GM18511 (cell line): ENCODE measurements around the gene NRARP.

Experiments used
- ATAC-seq: cut with Tn5 transposase; IDR thresholded peaks from one replicate; pipeline ENCODE4 v1.9.1; 2021; ENCODE audit warnings: mild to moderate bottlenecking, moderate library complexity; ENCODE audit not compliant: unreplicated experiment

Gene NRARP

DNA sequence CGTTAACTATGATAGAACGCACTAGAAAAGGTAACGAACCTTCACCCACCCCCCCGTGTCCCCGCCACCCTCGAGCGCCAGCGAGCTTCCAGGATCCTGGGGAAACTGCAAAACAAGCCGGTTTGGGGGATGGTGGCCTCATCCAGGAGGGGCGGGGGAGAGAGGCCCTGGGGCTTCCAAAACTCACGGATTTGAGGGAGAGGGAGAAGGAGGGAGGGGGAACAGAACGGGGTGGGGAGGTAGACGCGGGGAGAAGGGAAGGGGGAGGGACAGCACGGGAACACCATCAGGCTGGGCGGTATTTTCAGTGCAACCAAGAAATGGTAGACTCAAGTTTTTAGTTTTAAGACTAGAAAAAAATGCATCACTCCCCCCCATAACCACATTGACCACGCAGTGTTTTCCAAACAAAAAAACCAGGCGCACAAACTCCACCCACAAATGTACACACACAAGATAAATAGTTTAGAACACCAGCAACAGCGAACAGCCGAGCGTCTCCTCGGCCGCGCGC lies 1.4 kb downstream of the NRARP start:
- ATAC-seq = no peak

DNA sequence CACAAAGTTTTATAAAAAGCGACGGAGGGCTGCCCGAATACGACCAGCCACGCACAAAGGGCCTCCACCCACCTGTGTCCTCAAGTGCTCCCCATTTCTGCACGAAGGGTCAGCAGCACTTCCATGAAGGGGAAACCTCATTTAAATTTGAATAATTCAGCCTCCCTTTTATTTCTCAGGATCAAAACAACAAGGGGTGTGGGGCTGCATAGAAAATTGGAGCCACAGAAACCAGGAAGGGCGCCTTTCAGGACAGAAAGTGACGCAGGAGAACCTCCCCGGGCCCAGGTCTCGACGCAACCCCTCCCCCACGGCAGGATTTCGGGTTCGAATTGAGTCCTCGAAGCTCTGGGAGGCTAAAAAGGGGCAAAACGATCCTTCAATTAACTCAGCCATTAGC lies 2.1 kb downstream of the NRARP start:
- ATAC-seq = no peak

DNA sequence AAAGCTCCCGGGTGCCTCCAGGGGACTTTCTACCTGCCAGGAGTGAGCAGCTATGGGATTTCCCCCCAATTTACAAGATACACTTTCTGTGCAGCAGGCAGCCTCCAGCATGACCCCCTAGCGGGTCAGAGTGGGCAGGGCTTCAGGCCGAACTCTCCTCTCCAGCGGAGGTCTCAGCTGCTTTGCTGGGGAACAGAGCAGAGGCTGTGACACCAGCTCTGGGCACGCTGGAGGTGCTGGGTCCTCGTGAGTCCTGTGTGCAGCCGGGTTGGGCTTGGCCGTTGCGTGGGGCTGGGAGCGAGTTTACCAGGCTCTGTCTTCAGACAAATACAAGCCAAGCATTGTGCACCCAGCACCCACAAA lies 2.9 kb downstream of the NRARP start:
- ATAC-seq = no peak

DNA sequence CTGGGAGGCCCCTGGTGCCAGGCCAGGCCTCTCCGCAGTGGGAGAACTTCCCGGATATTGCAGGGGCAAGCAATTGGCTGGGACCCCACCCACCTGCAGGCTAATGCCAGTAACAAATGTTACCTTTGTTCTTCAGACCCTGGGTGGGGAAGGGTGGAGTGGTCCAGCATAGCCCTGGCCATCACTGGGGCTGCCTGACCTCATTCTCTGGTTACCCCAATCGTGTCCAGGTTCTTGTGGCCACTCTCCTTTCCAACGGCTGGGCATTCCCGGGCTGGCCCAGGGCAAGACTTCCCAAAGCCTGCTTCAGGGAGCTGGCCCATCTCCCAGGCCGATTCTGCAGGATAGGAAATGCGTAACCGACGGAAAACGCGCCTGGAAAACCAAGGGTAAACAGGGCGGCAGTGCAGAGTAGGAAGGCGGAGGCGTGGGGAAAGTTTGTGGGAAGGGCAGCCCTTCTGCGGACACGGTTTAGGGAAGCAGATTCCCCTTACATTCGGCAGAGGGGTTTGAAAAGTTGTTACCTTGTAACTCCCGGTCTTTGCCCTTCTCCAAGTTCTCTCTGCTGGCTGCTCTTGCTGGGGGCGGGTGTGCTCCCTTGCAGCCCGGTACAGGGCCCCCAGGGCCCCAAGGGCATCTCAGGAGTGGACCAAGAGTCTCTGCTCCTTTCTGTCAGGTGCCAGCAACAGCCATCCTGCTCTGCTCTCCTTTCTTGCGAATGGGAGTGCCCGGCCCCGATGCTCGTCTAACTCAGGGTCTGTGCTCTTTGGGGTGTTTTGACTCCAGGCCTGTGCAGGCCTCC lies 3.5 kb downstream of the NRARP start:
- ATAC-seq = no peak

GRCh38 chr9:137297966-137298365 lies 4.1 kb downstream of the NRARP start:
- no peak for ATAC-seq

GRCh38 chr9:137296670-137297664 lies 5.1 kb downstream of the NRARP start:
- ATAC-seq = no peak

DNA sequence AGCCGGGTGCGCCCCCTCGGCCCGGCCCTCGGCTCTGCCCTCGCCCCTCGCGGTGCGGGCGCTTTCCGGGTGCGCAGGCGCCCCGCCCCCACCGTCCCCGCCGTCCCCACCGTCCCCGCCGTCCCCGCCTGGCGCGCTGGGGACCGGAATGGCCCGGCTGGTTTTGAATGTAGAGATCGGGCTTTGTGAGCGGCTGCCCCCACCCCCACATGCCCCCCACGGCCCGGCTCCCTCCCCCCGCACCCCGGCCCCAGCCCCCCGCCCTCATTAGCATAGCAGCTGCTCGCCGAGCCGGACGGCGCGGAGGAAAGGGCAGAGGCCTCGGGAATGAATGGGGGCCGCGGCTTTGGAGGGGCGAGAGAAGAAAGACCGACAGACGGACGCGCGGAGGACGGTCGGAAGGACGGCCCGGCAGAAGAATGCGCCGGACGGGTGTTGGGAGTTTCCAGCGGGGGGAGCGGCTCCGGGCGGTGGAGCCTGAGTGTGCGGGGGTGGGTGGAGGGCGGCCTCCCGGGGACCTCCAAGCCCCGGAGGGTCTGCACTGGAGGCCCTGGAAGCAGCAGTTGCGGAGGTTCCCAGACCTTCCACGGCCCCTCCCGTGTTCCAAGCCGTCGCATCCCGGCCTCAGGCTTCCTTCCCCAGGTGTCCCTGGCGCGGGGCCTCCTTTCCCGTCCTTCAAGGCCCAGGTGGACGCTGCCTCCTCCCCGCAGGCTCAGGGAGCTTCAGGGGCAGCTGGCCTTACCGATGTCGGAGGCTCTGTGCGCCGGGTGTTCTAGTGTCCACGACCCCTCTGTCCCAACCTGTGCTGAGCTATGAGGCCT lies 6.0 kb downstream of the NRARP start:
- no peak for ATAC-seq

- no peak for ATAC-seq
Measured at GRCh38 chr9:137295238-137295811, 6.7 kb downstream of the NRARP start.

DNA sequence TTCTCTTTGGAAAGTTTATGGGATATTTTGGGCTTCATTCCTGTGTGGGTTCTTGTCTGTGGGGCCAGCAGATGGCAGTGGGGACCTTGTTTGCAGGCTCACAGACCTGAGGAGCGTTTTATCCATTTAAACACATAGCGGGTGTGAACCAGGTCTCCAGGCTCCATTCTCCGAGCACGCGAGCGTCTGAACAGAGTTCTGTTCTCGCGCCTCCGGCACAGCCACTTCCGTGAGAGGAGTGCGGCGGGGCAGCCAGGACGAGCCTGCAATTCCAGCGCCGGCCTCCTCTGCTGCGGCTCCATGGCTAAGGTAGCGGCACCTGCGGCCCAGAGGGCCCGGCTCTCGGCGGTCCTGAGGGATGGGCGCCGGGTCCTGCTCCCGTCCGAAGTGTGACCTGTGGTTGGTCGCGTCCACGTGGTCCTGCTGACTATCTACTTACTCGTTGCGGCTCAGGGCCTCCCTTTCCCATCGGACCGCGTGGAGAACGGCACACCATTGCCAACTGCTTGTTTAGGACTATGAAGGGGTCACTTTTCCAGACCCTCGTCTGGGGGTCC lies 7.3 kb downstream of the NRARP start:
- no peak for ATAC-seq

DNA sequence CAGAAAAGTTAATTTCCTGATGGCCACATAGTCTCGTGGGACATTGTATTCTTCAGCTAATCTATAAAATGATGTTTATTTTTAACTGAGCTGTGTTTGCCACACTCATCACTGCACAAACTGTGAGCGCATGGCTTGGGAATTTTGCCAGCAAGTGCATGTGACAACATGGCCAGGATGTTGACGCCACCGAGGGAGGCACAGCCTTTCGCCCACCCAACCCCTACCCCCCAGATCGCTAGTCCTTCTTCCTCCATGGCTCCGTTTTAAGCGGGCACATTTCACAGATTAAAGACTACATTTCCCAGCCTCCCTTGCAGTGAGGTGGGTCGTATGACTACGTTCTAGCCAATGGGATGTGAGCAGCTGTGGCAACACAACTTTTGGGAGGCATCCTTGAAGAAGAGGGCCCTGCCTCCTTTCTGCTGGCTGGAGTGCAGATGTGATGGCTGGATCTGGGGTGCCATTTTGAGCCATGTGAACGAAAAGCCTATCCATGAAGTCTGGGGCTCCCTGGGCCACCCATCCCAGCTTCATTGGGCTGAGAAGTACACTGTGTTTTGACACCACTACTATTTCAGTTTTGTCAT lies 7.9 kb downstream of the NRARP start:
- ATAC-seq = no peak

DNA sequence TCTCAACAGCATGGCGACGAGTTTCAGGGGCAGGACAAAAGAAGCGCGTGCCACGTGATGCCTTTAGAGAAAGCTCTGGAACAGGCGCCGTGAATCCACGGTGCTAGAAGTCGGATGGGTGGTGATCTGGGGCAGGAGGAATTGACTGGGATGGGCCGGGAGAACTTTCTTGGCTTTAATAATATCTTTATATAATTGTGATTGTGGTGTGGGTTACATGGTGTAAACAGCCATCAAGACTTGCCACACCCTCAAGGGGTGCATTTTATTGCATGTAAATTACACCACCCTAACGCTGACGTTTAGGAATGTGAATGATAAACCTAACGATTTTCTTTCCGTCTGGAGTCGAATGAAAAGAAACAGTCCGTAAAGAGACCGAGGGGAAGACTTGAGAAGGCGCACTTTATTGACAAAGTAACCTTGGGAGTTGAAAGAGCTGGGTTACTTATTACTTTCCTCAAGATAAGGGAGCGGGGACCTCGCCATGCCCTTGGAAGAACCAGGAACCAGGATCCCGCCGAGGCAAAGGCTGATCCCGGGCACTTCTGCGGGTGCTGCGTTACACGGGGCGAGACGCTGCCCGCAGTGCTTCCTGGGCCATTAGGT lies 8.5 kb downstream of the NRARP start:
- no peak for ATAC-seq

- ATAC-seq = no peak
Measured at GRCh38 chr9:137293094-137293481, 9.0 kb downstream of the NRARP start.

DNA sequence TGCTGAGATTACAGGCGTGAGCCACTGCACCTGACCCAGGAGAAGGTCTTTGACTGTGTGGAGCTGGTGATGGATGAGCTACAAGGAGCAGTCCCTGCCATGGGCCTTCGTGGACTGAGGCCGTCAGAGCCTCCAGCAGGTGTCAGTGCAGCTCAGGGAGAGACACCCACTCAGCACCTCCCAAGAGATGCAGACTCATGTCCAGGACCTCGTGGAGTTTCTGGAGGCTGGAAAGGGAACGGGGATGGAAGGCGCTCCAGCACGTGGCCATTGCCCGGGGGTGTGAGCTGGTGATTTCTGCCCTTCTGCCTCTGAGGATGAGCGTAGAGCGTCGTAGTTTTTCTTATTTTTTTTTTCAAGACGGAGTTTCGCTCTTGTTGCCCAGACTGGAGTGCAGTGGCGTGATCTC lies 15.1 kb downstream of the NRARP start:
- no peak for ATAC-seq

GRCh38 chr9:137281345-137282116 lies 20.5 kb downstream of the NRARP start:
- ATAC-seq = no peak

- no peak for ATAC-seq
Measured at GRCh38 chr9:137280474-137281344, 21.4 kb downstream of the NRARP start.

DNA sequence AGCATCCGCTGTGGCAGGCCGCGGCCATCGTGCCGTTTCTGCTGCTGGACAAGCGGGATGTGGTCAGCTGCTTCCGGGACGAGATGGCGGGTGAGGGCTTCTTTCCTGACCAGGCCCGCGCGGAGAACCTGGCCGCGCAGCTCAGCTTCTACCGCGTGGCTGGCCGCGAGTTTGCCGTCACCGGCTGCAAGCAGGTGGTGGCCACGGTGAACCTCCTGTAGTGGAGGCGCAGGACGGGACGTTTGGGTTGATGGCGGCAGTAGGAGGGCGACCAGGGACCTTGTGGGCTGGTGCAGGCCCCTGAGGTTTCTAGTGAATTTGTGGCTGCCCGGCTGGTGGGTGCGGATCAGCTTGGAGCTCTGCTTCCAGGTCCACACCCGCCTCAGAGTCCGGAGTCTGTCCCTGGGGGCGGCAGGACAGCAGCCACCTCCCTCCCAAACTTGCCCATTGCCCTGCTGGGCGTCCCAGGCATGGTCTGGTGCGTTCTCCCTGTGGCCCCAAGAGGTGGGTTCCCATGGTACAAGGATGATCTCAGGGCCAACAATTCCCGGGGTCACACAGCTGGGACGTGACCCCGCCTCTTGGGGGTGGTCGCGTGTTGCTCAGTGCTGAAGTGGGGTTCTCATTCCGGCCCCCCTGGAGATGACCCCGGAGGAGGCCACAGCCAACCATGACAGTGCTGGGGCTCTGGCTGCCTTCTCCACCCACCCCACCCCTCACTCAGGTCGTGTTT lies 22.2 kb downstream of the NRARP start:
- no peak for ATAC-seq
